HG03045 (cell line): ENCODE results near the gene MINDY4B.
"Not testable (repeated sequence)": the region's sequence is repeated elsewhere in the genome, so short reads cannot be mapped to it uniquely, and the experiment has no call there.

Experiments used
- ATAC-seq: cut with Tn5 transposase; IDR thresholded peaks from one replicate; pipeline ENCODE4 v1.9.1; 2021; ENCODE audit warnings: mild to moderate bottlenecking, moderate library complexity; ENCODE audit not compliant: unreplicated experiment

MINDY4B gene

GRCh38 chr3:150899141-150899540, 6.1 kb downstream of the MINDY4B start:
- ATAC-seq: no peak

- no peak for ATAC-seq
These were observed 7.0 kb downstream of the MINDY4B start for GRCh38 chr3:150898046-150898754.

GRCh38 chr3:150897592-150897991, 7.6 kb downstream of the MINDY4B start:
- ATAC-seq: no peak

GRCh38 chr3:150890831-150891230, 14.4 kb downstream of the MINDY4B start:
- no peak for ATAC-seq

- ATAC-seq: no peak
These were observed 14.9 kb downstream of the MINDY4B start for GRCh38 chr3:150890295-150890694.

- ATAC-seq: no peak
These were observed 16.1 kb downstream of the MINDY4B start for GRCh38 chr3:150889106-150889505.

- ATAC-seq: no peak
These were observed 18.2 kb downstream of the MINDY4B start for GRCh38 chr3:150887031-150887430.

- ATAC-seq: no peak
These were observed 19.7 kb downstream of the MINDY4B start for GRCh38 chr3:150885535-150885934.

GRCh38 chr3:150878996-150879575, 26.2 kb downstream of the MINDY4B start:
- no peak for ATAC-seq

- ATAC-seq: no peak
These were observed 26.9 kb downstream of the MINDY4B start for GRCh38 chr3:150878290-150878689.

- ATAC-seq: no peak
These were observed 27.9 kb downstream of the MINDY4B start for GRCh38 chr3:150877303-150877702.

- ATAC-seq: no peak
These were observed 28.5 kb downstream of the MINDY4B start for GRCh38 chr3:150876611-150877265.

- no peak for ATAC-seq
These were observed 29.7 kb downstream of the MINDY4B start for GRCh38 chr3:150875548-150875947.

GRCh38 chr3:150874666-150875219, 30.5 kb downstream of the MINDY4B start:
- ATAC-seq: no peak

GRCh38 chr3:150871192-150871591, 34.0 kb downstream of the MINDY4B start:
- no peak for ATAC-seq

- no peak for ATAC-seq
These were observed 34.8 kb downstream of the MINDY4B start for GRCh38 chr3:150870406-150870805.

GRCh38 chr3:150868282-150868681, 37.0 kb downstream of the MINDY4B start:
- ATAC-seq: no peak

GRCh38 chr3:150867434-150867833, 37.8 kb downstream of the MINDY4B start:
- no peak for ATAC-seq

GRCh38 chr3:150863921-150864320, 41.3 kb downstream of the MINDY4B start:
- not testable (repeated sequence) for ATAC-seq

GRCh38 chr3:150861851-150862250, 43.4 kb downstream of the MINDY4B start:
- no peak for ATAC-seq

- ATAC-seq: not testable (repeated sequence)
These were observed 47.3 kb downstream of the MINDY4B start for GRCh38 chr3:150857936-150858335.

- no peak for ATAC-seq
These were observed 55.0 kb downstream of the MINDY4B start for GRCh38 chr3:150850191-150850590.
